RWPE1 (cell line): ENCODE measurements around the gene BGLAP.
A peak's percentile ranks its signal among the peaks of the same experiment; 100 is the strongest.

ENCODE experiments used
- CTCF ChIA-PET: fragments of 350-600 bp; sonication (Branson Sonifier 250); formaldehyde crosslinking; extraction: SDS; loops from one replicate; lab custom pipeline; 2021; lab: Yijun Ruan, JAX
- POLR2A ChIA-PET: fragments of 400-600 bp; formaldehyde crosslinking; extraction: SDS; loops from one replicate; lab custom pipeline; 2020; ENCODE audit warnings: antibody characterized with exemption; ENCODE audit not compliant: low non-redundant PET; lab: Yijun Ruan, JAX
- DNase-seq: peaks from one replicate; pipeline ENCODE4 v3.0.0; 2012; ENCODE audit warnings: low spot score
- H3K27ac ChIP-seq: fragments of 450-650 bp; 2 replicates; pipeline ENCODE4 v1.5.1; 2017
- TF ChIP-seq, protein P1 (sequence below): fragments of 450-650 bp; conservative IDR thresholded peaks from 2 replicates; pipeline ENCODE4 v1.5.1; 2017; ENCODE audit warnings: low read depth, mild to moderate bottlenecking

BGLAP gene

GRCh38 chr1:156241926-156242325, at the start of gene BGLAP:
BGLAP (plus strand) TSS chr1:156242184; CDS start chr1:156242232, 48 bp downstream.
- TF ChIP-seq, protein P1, sequence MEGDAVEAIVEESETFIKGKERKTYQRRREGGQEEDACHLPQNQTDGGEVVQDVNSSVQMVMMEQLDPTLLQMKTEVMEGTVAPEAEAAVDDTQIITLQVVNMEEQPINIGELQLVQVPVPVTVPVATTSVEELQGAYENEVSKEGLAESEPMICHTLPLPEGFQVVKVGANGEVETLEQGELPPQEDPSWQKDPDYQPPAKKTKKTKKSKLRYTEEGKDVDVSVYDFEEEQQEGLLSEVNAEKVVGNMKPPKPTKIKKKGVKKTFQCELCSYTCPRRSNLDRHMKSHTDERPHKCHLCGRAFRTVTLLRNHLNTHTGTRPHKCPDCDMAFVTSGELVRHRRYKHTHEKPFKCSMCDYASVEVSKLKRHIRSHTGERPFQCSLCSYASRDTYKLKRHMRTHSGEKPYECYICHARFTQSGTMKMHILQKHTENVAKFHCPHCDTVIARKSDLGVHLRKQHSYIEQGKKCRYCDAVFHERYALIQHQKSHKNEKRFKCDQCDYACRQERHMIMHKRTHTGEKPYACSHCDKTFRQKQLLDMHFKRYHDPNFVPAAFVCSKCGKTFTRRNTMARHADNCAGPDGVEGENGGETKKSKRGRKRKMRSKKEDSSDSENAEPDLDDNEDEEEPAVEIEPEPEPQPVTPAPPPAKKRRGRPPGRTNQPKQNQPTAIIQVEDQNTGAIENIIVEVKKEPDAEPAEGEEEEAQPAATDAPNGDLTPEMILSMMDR = no peak
- peak within 1 kb of the TSS; percentile 89 for H3K27ac ChIP-seq
- CTCF ChIA-PET = interaction anchor here (0.7 to 1.2 kb wide), 2 partner anchors 12 to 17 kb away, joined by 3 to 4 read pairs; no protein-coding TSS in a partner anchor
- DNase-seq = no peak
- POLR2A ChIA-PET = no interaction called here

GRCh38 chr1:156193208-156193487, 48.8 kb upstream of the BGLAP start:
- CTCF ChIA-PET = no interaction called here
- no peak for DNase-seq
- TF ChIP-seq, protein P1 = no peak
- POLR2A ChIA-PET = no interaction called here
- H3K27ac ChIP-seq = peak overlapping the region; percentile 81

DNA sequence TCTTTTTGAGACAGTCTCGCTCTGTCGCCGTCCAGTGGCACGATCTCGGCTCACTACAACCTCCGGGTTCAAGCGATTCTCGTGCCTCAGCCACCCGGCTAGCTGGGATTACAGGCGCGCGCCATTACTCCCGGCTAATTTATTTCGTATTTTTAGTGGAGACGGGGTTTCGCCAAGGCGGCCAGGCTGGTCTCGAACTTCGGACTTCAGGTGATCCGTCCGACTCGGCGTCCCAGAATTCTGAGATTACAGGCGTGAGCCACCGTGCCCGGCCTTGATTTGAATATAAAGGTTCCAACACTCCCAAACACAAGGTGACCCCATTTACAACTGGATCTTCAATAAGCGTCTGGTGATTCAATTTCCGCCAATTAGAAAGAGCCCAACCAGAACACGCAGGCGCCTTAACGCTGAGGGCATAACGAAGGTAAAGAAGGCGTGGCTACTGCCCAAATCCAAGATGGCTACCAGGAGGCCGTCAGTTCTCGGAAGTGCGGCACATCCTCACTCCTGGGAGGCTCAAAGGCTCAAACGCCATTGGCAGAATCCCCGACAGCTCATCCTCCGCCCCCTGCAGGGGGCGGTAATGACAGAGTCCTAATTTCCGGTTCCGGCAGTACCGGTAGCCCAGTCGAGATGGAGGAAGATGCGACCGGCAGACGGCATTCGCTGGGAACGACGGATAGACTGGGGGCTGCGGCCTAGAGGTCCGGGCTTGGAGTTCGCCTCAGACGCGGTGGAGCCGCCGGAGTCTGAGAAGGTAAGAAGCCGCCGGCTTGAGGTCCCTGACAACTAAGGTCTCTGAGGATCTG, 48.3 kb upstream of the BGLAP start, which contains the start of gene SLC25A44:
SLC25A44 (plus strand) TSS at position 617 of the 812 bp plus-strand sequence. CDS start 5,744 bp downstream, outside the sequence.
- ChIA-PET CTCF (no interaction called here), POLR2A (interaction anchor here (0.6 kb wide), 1 partner anchor 721 kb away, joined by 3 read pairs; no protein-coding TSS in a partner anchor)
- TF ChIP-seq, protein P1 = peak; percentile 30
- H3K27ac ChIP-seq = peak within 1 kb of the TSS; percentile 81
- DNase-seq = peak; percentile 98

- ChIA-PET POLR2A (interaction anchor here (0.6 kb wide), 1 partner anchor 1429 kb away, joined by 6 read pairs; no protein-coding TSS in a partner anchor), CTCF (no interaction called here)
- peak overlapping the region; percentile 81 for H3K27ac ChIP-seq
- TF ChIP-seq, protein P1 = no peak
- DNase-seq = peak; percentile 29
Observed at GRCh38 chr1:156194300-156194652, 47.7 kb upstream of the BGLAP start.

DNA sequence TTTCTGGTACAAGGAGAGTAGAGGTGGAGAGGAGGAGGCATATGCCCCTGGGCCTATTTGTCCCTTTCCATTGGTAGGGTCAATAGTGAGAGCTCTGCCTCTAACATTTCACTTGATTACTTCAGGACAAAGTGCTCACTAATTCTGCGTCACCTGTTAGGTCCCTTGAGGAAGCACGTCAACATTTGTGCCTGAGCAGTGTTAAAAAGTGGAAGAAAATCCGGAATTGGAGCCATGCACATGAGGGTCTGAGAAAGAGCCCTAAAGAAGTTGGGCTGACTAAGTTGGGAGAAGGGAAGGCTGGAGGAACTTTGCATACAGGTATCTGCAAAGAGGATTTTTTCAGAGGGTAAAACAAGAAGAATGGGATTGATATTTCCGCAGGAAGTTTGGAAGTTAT, 46.1 kb upstream of the BGLAP start:
- POLR2A ChIA-PET = no interaction called here
- no peak for DNase-seq
- H3K27ac ChIP-seq = no peak overlapping the region
- TF ChIP-seq, protein P1 = no peak
- CTCF ChIA-PET = no interaction called here

- TF ChIP-seq, protein P1 = no peak
- H3K27ac ChIP-seq = no peak overlapping the region
- POLR2A ChIA-PET = interaction anchor here (0.7 kb wide), 1 partner anchor 17 kb away, joined by 4 read pairs; the partner anchor contains the start of gene PMF1
- CTCF ChIA-PET = no interaction called here
- no peak for DNase-seq
Observed at GRCh38 chr1:156196445-156196844, 45.5 kb upstream of the BGLAP start.
